GM23338 (cell line): Measurements from ENCODE around the gene SMPDL3A. TPM values are rescaled to one million over a fixed set of nuclear protein-coding genes. Genes with fewer than 3 reads are reported as not detected.

ENCODE experiments used
- ATAC-seq: fragments of 200-7000 bp; cut with Tn5 transposase; 3 replicates; pipeline ENCODE4 v1.9.1; 2020
- DNase-seq: peaks from one replicate; pipeline ENCODE4 v3.0.0-alpha.2; 2015; ENCODE audit warnings: low spot score
- H2AFZ ChIP-seq: fragments of 200-600 bp; sonication (generic); 2 replicates; pipeline ENCODE4 v1.8.0; 2016; ENCODE audit warnings: antibody characterized with exemption, mild to moderate bottlenecking, moderate library complexity
- H3F3A ChIP-seq: fragments of 200-600 bp; sonication (generic); replicated peaks from 2 replicates; pipeline ENCODE4 v1.8.0; 2017; ENCODE audit warnings: antibody characterized with exemption, mixed run types, low read depth
- H3K27ac ChIP-seq: fragments of 200-600 bp; sonication (generic); 2 replicates; pipeline ENCODE4 v1.6.1; 2016; ENCODE audit warnings: low read depth
- H3K27me3 ChIP-seq: fragments of 200-600 bp; sonication (generic); 2 replicates; pipeline ENCODE4 v1.8.0; 2016; ENCODE audit warnings: mild to moderate bottlenecking, mixed run types, moderate library complexity; ENCODE audit not compliant: insufficient read depth
- H3K36me3 ChIP-seq: fragments of 200-600 bp; sonication (generic); 2 replicates; pipeline ENCODE4 v1.8.0; 2016; ENCODE audit warnings: mild to moderate bottlenecking; ENCODE audit not compliant: insufficient read depth
- H3K4me1 ChIP-seq: fragments of 200-600 bp; sonication (generic); 2 replicates; pipeline ENCODE4 v1.8.0; 2016; ENCODE audit warnings: mild to moderate bottlenecking, moderate library complexity; ENCODE audit not compliant: insufficient read depth
- H3K4me2 ChIP-seq: fragments of 200-600 bp; sonication (generic); 2 replicates; pipeline ENCODE4 v1.7.1; 2017; ENCODE audit warnings: mixed run types
- H3K4me3 ChIP-seq: fragments of 200-600 bp; sonication (generic); 2 replicates; pipeline ENCODE4 v1.6.1; 2016; ENCODE audit warnings: mixed run types
- H3K79me2 ChIP-seq: fragments of 200-600 bp; sonication (generic); replicated peaks from 2 replicates; pipeline ENCODE4 v1.8.0; 2017; ENCODE audit warnings: mild to moderate bottlenecking; ENCODE audit not compliant: insufficient read depth
- H3K9me2 ChIP-seq: fragments of 200-600 bp; sonication (generic); 2 replicates; pipeline ENCODE4 v1.8.0; 2017; ENCODE audit not compliant: insufficient read depth
- H4K20me1 ChIP-seq: fragments of 200-600 bp; sonication (generic); replicated peaks from 2 replicates; pipeline ENCODE4 v1.8.0; 2017; ENCODE audit warnings: mild to moderate bottlenecking; ENCODE audit not compliant: insufficient read depth
- H3K27ac Mint-ChIP-seq: 2 replicates; pipeline ENCODE4 v1.8.0; 2020; ENCODE audit warnings: inconsistent platforms, mild to moderate bottlenecking, moderate library complexity, mixed read lengths
- H3K27me3 Mint-ChIP-seq: 3 replicates; pipeline ENCODE4 v1.8.0; 2022; ENCODE audit warnings: low read depth, mild to moderate bottlenecking, moderate library complexity, mixed read lengths, inconsistent platforms; ENCODE audit not compliant: insufficient read depth, poor library complexity
- H3K36me3 Mint-ChIP-seq: 3 replicates; pipeline ENCODE4 v1.8.0; 2021; ENCODE audit warnings: low read depth, mild to moderate bottlenecking, inconsistent platforms, moderate library complexity, mixed read lengths
- H3K4me1 Mint-ChIP-seq: 3 replicates; pipeline ENCODE4 v1.8.0; 2020; ENCODE audit warnings: mild to moderate bottlenecking, inconsistent platforms, mixed read lengths
- H3K4me3 Mint-ChIP-seq: 3 replicates; pipeline ENCODE4 v1.8.0; 2021; ENCODE audit warnings: moderate library complexity, mild to moderate bottlenecking, inconsistent platforms, mixed read lengths
- H3K9me3 Mint-ChIP-seq: 3 replicates; pipeline ENCODE4 v1.8.0; 2020; ENCODE audit warnings: moderate library complexity, mild to moderate bottlenecking, inconsistent platforms, mixed read lengths
- CREB1 ChIP-seq: fragments of 250-450 bp; sonication (Bioruptor Pico); IDR thresholded peaks from 2 replicates; pipeline ENCODE4 v1.5.0; 2020; ENCODE audit warnings: low read depth, mild to moderate bottlenecking, moderate library complexity
- CTCF ChIP-seq, 2 experiments: fragments of 200-600 bp in 1 of 2; sonication (generic) in 1 of 2; conservative IDR thresholded peaks; 2 replicates each; pipeline versions ENCODE4 v1.5.1 to v1.6.1; 2016 to 2017; ENCODE audit warnings: antibody characterized with exemption in 2 of 2, low read depth in 2 of 2, mild to moderate bottlenecking in 2 of 2, moderate library complexity in 1 of 2
- ETS1 ChIP-seq: IDR thresholded peaks from 2 replicates; pipeline ENCODE4 v1.6.1; 2016; ENCODE audit warnings: antibody characterized with exemption
- EZH2 ChIP-seq: fragments of 200-600 bp; sonication (generic); IDR thresholded peaks from one replicate; pipeline ENCODE4 v1.8.0; 2017; ENCODE audit warnings: antibody characterized with exemption, mild to moderate bottlenecking, low read depth; ENCODE audit not compliant: unreplicated experiment
- EZH2phosphoT487 ChIP-seq: fragments of 200-600 bp; sonication (generic); IDR thresholded peaks from one replicate; pipeline ENCODE4 v1.8.1; 2018; ENCODE audit warnings: antibody characterized with exemption; ENCODE audit not compliant: unreplicated experiment
- JUNB ChIP-seq: IDR thresholded peaks from one replicate; pipeline ENCODE4 v1.6.1; 2016; ENCODE audit warnings: antibody characterized with exemption; ENCODE audit not compliant: unreplicated experiment
- NANOG ChIP-seq: IDR thresholded peaks from 2 replicates; pipeline ENCODE4 v1.6.1; 2016; ENCODE audit warnings: antibody characterized with exemption, borderline replicate concordance
- POLR2AphosphoS5 ChIP-seq: IDR thresholded peaks from 2 replicates; pipeline ENCODE4 v1.6.1; 2016; ENCODE audit warnings: antibody characterized with exemption, low read depth
- REST ChIP-seq: IDR thresholded peaks from one replicate; pipeline ENCODE4 v1.6.1; 2018; ENCODE audit warnings: antibody characterized with exemption; ENCODE audit not compliant: unreplicated experiment
- STAT1 ChIP-seq: IDR thresholded peaks from one replicate; pipeline ENCODE4 v1.6.1; 2016; ENCODE audit warnings: antibody characterized with exemption; ENCODE audit not compliant: unreplicated experiment
- ZNF114 ChIP-seq: fragments of 250-450 bp; sonication (Bioruptor Pico); IDR thresholded peaks from 2 replicates; pipeline ENCODE4 v1.5.0; 2020; ENCODE audit warnings: mild to moderate bottlenecking, moderate library complexity
- ZNF331 ChIP-seq: fragments of 250-450 bp; sonication (Bioruptor Pico); IDR thresholded peaks from 2 replicates; pipeline ENCODE4 v1.5.0; 2020; ENCODE audit warnings: low read depth, mild to moderate bottlenecking, moderate library complexity
- ZNF462 ChIP-seq: fragments of 250-450 bp; sonication (Bioruptor Pico); IDR thresholded peaks from 2 replicates; pipeline ENCODE4 v1.5.0; 2020; ENCODE audit warnings: mild to moderate bottlenecking, moderate library complexity
- polyA plus RNA-seq: library from polyadenylated mRNA; unstranded; fragments of >200 nt; fragmentation: Nextera tagmentation; extraction: Ambion mirVana; gene quantifications from 2 replicates; pipeline ENCODE4 v1.2.1, GENCODE V29; 2016
- total RNA-seq: library from RNA; depleted of rRNA; stranded (reverse); fragments of >200 nt; shearing (Covaris generic); gene quantifications from 2 replicates; pipeline ENCODE4 v1.2.3, GENCODE V29; 2014

SMPDL3A gene
- total and polyA plus RNA-seq, 2 experiments from 2014 or later, result 3.5 to 6.3 TPM

GRCh38 chr6:122752459-122752858 is 36.6 kb upstream of the SMPDL3A start:
- H3K27ac ChIP-seq, result no peak overlapping the region
- no peak overlapping the region for H2AFZ ChIP-seq
- peaks cover 58% of the 10 kb centered on the region for H3K27me3 ChIP-seq
- peaks cover 34% of the 10 kb centered on the region for H3K4me1 ChIP-seq
- Mint-ChIP-seq H3K36me3 (peaks cover 10% of the 10 kb centered on the region), H3K9me3 (peaks cover 17% of the 10 kb centered on the region), H3K4me3 (no peak overlapping the region), H3K4me1 (peaks cover 24% of the 10 kb centered on the region), H3K27ac (no peak overlapping the region), H3K27me3 (peaks cover 18% of the 10 kb centered on the region)
- peaks cover 9% of the 10 kb centered on the region; the same call in 1 of the 2 replicates for H4K20me1 ChIP-seq
- no peaks in the 10 kb centered on the region for H3K9me2 ChIP-seq
- H3K4me3 ChIP-seq, result no peak overlapping the region
- ATAC-seq, result no peak
- H3K4me2 ChIP-seq, result no peak overlapping the region; the same call in 1 of the 2 replicates
- no peaks in the 10 kb centered on the region for H3K36me3 ChIP-seq
- TF ChIP-seq CTCF (conservative IDR thresholded peaks at IDR 0.05; ENCODE audit: low read depth in 2 of 2) (no peak), ZNF331 (CRISPR knock-in tag) (no peak), ETS1 (no peak), ZNF462 (CRISPR knock-in tag) (no peak), POLR2AphosphoS5 (no peak), STAT1 (no peak), NANOG (no peak), CREB1 (no peak), REST (no peak), EZH2phosphoT487 (no peak), ZNF114 (CRISPR knock-in tag) (no peak), JUNB (no peak), EZH2 (no peak)
- H3K79me2 ChIP-seq, result no peaks in the 10 kb centered on the region
- H3F3A ChIP-seq, result no peaks in the 10 kb centered on the region; the same call in 1 of the 2 replicates
- no peak for DNase-seq
